GM12872 (cell line): Measurements from ENCODE around the gene TXNRD2.

Source experiments
- TF ChIP-seq, protein P1 (sequence below): IDR thresholded peaks from 3 replicates; pipeline ENCODE4 v1.5.1; 2011; ENCODE audit warnings: low read depth, mild to moderate bottlenecking, low read length, moderate library complexity; ENCODE audit not compliant: insufficient read depth

Gene TXNRD2

DNA sequence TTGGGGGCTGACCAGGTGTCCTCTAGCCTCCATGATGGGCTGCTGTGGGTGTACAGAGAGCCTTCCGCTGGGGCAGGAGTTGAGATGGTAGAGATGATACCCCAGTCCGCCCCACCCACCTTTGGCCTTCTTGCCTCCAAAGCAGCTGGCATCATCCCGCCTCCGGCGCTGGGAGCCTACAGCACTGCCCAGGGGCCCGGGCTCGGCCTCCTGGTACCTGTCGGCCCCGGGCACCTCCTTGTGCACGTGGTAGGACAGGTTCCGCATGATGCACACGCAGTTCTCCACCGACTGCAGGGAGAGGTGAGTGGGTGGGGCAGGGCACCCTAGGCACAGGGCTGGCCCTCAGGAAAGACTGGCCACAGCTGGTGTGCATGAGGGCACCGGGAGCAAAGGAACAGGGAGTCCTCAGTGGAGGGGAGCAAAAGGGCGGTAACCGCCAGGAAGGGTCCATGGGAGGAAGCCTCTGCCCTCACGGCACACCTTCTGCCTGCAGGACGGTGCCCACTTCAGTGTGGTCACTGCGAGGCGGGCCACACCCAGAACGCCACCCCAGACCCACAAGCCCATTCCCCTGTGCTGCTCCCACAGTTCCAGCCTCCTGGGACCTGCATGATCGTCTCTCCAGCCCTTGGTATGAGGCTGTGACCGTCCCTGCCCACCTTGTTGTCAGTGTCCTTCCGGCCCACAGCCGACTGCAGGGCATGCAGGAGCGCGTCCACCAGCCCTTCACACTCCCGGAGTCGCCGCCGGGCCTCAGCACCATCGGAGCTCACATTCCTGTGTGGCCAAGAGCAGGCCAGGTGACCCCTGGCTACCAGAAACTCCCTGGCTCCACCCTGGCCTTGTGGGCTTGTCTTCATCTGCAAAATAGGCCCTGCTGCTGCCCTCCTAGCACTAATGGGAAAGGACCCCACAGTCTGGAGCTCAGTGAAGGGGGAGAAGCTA lies 36.0 kb upstream of the TXNRD2 start:
- TF ChIP-seq, protein P1, sequence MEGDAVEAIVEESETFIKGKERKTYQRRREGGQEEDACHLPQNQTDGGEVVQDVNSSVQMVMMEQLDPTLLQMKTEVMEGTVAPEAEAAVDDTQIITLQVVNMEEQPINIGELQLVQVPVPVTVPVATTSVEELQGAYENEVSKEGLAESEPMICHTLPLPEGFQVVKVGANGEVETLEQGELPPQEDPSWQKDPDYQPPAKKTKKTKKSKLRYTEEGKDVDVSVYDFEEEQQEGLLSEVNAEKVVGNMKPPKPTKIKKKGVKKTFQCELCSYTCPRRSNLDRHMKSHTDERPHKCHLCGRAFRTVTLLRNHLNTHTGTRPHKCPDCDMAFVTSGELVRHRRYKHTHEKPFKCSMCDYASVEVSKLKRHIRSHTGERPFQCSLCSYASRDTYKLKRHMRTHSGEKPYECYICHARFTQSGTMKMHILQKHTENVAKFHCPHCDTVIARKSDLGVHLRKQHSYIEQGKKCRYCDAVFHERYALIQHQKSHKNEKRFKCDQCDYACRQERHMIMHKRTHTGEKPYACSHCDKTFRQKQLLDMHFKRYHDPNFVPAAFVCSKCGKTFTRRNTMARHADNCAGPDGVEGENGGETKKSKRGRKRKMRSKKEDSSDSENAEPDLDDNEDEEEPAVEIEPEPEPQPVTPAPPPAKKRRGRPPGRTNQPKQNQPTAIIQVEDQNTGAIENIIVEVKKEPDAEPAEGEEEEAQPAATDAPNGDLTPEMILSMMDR = no peak

DNA sequence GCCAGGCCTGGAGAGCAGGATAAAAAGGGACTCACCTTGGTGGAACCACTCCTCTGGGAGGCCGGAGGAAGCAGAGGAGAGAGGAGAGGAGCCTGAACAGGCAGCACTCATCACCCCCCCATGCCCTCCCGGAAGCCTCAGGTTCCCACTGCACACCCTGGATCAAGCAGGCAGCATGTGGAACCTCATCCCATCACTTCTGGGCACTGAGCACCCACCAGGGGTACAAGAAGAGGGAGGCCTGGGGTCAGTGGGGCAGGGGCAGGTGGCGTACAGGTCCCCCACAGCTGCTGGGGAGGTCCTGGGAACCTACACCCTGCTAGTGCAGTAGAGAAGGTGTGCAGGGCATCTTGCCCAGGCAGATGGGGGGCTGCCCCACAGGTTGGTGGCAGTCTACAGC lies 35.1 kb upstream of the TXNRD2 start:
- TF ChIP-seq, protein P1 = no peak

DNA sequence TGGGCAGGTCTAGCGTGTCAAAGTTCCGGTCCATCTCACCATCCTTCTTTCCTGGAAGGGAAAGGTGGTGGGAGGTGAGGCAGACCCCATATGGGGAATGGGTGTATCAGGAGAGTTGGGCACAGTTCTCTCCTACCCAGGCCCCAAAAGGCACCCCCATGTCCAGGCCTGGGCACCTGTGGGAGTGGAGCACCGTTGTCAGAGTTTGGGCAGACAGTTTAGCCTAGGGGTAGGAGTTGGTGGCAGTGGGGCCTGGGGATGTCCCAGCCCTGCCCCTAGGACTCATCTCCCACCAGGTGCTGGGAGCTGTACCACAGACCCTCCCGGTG lies 34.1 kb upstream of the TXNRD2 start:
- TF ChIP-seq, protein P1 = no peak

DNA sequence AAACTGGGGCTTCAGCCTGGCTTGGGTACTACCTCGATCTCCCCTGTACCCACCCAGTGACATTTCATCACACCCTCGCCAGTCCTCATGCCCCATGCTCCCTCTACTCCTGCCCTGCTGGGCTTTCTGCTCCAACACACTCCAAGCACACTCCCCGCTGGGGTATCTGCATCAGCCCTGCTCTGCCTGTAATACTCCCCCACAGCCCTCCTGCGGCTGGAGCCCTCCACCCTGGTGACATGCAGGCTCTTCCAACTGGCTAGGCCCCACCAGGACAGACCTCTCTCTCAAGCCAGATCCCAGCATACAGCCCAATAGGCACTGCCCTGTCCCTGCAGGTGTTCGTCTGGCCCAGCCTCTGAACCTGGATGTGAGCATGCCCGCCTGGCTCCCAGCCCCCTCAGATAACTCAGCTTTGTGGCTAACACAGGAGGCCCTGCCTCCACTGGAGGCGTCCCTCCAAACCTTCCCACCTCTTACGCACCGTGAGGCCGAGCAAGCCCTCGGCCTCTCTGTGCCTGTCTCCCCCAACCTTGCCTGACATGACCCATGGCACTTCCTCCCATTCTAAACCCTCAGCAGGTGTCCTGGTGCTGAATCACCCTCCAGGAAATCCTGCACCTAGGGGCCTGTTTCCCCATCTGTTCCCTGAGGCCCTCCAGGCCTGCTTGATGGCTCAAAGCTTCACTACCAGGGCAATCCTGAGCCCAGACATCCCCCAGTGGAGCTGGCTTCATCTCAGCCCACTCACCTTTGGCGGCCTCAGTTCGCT lies 33.5 kb upstream of the TXNRD2 start:
- TF ChIP-seq, protein P1 = no peak

DNA sequence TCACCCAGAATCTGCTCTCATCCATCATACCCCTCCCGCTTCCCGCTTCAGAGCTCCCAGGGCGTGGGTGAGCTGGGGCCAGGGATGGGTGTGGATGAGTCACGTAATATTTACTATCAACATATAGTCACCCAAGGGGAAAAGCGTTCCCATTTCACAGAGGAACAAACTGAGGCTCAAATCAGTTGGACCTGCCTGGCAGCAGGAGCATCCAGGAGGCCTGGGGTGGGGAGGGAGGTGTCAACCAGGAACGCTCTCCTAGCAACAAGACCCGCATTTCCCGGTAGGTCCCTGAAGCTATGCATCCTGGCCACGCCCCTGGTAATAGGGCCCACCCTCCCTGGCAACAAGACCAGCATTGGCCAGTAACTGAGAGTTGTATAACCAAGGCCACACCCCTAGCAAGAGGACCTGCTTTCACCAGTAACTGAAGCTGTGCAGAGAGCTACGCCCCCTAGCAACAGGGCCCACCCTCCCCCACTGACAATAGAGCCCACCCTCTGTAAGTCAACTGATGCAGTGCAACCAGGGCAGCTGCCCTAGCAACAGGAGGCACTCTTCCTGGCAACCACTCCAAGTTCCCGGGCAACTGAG lies 32.7 kb upstream of the TXNRD2 start:
- TF ChIP-seq, protein P1 = no peak

DNA sequence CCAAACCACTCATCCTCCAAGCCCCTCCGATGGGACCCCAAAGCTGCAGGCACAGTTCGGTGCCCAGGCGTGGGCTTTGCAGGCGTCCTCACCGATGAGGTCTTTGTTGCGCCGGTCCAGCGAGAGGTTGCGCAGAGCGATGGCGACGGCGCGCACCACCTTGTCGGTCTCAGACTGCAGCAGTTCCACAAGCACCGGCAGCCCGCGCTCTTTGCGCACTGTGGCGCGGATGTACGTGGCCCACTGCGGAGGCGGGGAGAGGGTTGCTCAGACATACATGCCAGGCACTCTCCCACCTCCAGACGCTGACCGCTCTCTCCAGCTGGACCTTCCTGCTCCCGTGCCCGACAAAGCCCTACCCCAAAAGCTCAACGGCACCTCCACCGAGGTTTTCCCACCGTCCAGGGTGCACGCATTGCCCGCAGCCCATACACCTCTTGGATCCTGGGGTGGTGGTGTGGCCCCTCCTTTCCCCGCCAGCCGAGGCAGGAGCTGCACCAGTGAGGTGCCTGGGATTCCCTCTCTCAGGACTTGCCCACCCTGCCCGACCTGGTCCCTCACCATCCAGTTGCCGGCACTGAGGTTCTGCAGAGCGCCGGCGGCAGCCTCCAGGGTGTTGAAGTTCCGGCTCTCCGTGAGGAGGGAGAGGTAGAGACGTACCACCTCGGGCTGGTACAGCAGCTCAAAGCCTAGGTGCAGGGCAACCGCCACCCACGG lies 32.1 kb upstream of the TXNRD2 start:
- TF ChIP-seq, protein P1 = no peak
